Nephron (organoid): ENCODE measurements around the gene FOXO1.
"Not testable (repeated sequence)": the region's sequence is repeated elsewhere in the genome, so short reads cannot be mapped to it uniquely, and the experiment has no call there.

Experiments used
- H3K27ac Mint-ChIP-seq, 3 experiments: 2 replicates each; pipeline ENCODE4 v1.8.0; 2020; ENCODE audit warnings: mixed read lengths in 3 of 3, mild to moderate bottlenecking in 2 of 3, moderate library complexity in 1 of 3
- H3K27me3 Mint-ChIP-seq: 2 replicates; pipeline ENCODE4 v1.8.0; 2021; ENCODE audit warnings: low read depth, mild to moderate bottlenecking, moderate library complexity, mixed read lengths
- H3K36me3 Mint-ChIP-seq: 2 replicates; pipeline ENCODE4 v1.8.0; 2020; ENCODE audit warnings: low read depth, mixed read lengths
- H3K4me1 Mint-ChIP-seq: 2 replicates; pipeline ENCODE4 v1.8.0; 2020; ENCODE audit warnings: mixed read lengths
- H3K4me3 Mint-ChIP-seq, 3 experiments: 2 replicates each; pipeline ENCODE4 v1.8.0; 2020; ENCODE audit warnings: mild to moderate bottlenecking in 3 of 3, mixed read lengths in 3 of 3, moderate library complexity in 2 of 3
- H3K9me3 Mint-ChIP-seq: 2 replicates; pipeline ENCODE4 v1.8.0; 2020; ENCODE audit warnings: mixed read lengths
- TF ChIP-seq, protein P1 (sequence below), 3 experiments: fragments of 200-600 bp; sonication (generic); IDR thresholded peaks; one replicate each; pipeline ENCODE4 v1.5.0; 2021; ENCODE audit warnings: antibody characterized with exemption in 3 of 3; ENCODE audit not compliant: unreplicated experiment in 3 of 3

The FOXO1 gene

DNA sequence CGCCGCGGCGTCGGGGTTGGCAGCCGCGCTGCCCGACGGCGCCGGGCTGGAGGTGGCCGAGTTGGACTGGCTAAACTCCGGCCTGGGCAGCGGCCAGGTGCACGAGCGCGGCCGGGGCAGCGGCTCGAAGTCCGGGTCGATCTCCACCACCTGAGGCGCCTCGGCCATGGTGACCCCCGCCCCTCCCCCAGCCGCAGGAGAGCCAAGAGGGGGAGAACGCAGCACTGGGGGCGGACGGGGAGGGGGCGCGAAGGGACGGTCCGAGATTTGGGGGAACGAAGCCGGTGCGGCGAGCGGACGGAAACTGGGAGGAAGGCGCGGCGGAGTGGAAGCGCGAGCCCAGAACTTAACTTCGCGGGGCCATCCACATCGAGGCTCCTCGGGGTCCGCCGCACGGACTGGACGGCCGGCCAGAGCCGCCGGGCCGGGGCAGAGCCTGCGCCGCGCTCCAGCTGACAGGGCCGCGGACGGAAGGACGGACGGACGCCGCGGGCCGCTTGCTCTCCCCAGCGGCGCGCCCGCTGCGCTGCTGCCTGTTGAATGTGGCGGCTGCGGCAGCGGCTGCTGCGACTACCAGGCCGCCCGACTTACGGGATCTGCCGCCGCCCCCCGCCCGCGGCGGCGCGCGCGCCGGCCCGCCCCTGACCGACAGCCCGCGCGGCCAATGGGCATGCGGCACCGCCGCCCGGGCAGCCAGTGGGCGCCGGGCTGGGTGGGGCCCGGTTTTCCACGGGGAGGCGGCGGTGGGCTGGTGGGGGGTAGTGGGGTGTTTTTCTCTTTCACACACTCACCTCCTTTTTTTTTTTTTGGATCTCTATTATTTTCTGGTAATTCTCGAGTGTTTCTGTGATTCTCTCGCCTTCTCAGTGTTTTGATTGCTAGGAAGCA, at the start of gene FOXO1:
TSS of gene FOXO1 (minus strand) at position 597 of the 888 bp plus-strand sequence. CDS start at position 168, 429 bp downstream.
- no peaks in the 10 kb centered on the region for H3K9me3 Mint-ChIP-seq
- peak within 1 kb of the TSS; percentile 86 to 95 (median 94) for H3K4me3 Mint-ChIP-seq
- H3K27ac Mint-ChIP-seq, result peak within 1 kb of the TSS; percentile 59 to 83 (median 64)
- H3K36me3 Mint-ChIP-seq, result no peaks in the 10 kb centered on the region
- peaks cover 30% of the 10 kb centered on the region for H3K27me3 Mint-ChIP-seq
- TF ChIP-seq, protein P1, sequence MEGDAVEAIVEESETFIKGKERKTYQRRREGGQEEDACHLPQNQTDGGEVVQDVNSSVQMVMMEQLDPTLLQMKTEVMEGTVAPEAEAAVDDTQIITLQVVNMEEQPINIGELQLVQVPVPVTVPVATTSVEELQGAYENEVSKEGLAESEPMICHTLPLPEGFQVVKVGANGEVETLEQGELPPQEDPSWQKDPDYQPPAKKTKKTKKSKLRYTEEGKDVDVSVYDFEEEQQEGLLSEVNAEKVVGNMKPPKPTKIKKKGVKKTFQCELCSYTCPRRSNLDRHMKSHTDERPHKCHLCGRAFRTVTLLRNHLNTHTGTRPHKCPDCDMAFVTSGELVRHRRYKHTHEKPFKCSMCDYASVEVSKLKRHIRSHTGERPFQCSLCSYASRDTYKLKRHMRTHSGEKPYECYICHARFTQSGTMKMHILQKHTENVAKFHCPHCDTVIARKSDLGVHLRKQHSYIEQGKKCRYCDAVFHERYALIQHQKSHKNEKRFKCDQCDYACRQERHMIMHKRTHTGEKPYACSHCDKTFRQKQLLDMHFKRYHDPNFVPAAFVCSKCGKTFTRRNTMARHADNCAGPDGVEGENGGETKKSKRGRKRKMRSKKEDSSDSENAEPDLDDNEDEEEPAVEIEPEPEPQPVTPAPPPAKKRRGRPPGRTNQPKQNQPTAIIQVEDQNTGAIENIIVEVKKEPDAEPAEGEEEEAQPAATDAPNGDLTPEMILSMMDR (IDR thresholded peaks at IDR 0.05; ENCODE audit: unreplicated experiment in 3 of 3), result no peak
- H3K4me1 Mint-ChIP-seq, result peaks cover 37% of the 10 kb centered on the region

DNA sequence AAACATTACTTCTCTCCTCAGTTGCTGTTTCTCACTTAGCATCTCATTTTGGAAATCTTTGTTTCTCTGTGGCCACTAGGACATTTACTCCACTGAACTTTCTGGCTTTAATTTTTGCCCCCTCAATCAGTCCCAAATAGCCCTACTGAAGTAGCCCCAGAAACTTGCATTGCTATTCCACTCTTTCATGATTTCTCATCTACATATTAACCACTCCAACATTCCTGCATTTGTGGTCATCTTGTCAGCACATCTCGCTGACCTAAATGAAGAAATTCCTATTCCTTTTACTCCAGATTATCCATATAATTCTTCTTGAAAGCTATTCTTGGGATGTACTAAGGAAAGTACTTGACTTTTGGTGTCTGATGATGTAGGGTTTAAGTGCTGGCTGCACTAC, 48.0 kb upstream of the FOXO1 start:
- H3K4me1 Mint-ChIP-seq, H3K27me3 Mint-ChIP-seq, H3K4me3 Mint-ChIP-seq, H3K27ac Mint-ChIP-seq: not testable (repeated sequence)
- Mint-ChIP-seq H3K9me3 (peaks cover 34% of the 10 kb centered on the region), H3K36me3 (peaks cover 66% of the 10 kb centered on the region)

DNA sequence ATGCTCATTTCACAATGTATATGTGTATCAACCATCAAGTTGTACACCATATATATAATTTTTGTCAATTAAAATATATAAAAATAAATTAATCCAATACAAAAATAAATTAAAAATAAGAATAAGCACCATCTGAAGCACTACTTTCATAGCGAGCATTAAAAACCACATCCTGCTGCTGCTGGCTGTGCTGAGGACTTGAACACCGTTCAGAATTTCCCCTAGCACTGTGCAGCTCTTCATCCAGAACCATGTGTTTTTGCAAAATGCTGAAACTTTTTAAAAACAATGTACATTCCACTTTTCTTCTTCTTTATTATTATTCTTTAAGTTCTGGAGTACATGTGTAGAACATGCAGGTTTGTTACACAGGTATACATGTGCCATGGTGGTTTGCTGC, 40.0 kb upstream of the FOXO1 start:
- H3K27me3 Mint-ChIP-seq, result no peaks in the 10 kb centered on the region
- H3K27ac Mint-ChIP-seq, result no peak overlapping the region
- TF ChIP-seq, protein P1 (IDR thresholded peaks at IDR 0.05; ENCODE audit: unreplicated experiment in 3 of 3), result no peak
- peaks cover 48% of the 10 kb centered on the region for H3K9me3 Mint-ChIP-seq
- H3K4me1 Mint-ChIP-seq, result no peaks in the 10 kb centered on the region
- no peak overlapping the region for H3K4me3 Mint-ChIP-seq
- H3K36me3 Mint-ChIP-seq, result peaks cover 26% of the 10 kb centered on the region

DNA sequence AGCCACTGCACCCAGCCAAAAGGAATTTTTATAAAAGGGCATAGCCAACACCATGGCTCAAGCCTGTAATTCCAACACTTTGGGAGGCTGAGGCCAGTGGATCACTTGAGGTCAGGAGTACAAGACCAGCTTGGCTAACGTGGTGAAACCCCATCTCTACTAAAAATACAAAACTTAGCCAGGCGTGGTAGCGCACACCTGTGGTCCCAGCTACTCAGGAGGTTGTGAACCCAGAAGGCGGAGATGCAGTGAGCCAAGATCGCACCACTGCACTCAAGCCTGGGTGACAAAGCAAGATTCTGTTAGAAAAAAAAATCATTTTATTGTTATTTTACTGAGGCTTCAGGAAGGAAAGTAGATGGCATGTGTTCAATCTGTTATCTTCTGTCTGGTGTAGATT, 31.3 kb upstream of the FOXO1 start:
- Mint-ChIP-seq H3K27me3 (no peaks in the 10 kb centered on the region), H3K27ac (no peak overlapping the region), H3K36me3 (no peaks in the 10 kb centered on the region), H3K4me1 (no peaks in the 10 kb centered on the region), H3K9me3 (no peaks in the 10 kb centered on the region), H3K4me3 (no peak overlapping the region)
- TF ChIP-seq, protein P1 (IDR thresholded peaks at IDR 0.05; ENCODE audit: unreplicated experiment in 3 of 3), result no peak

DNA sequence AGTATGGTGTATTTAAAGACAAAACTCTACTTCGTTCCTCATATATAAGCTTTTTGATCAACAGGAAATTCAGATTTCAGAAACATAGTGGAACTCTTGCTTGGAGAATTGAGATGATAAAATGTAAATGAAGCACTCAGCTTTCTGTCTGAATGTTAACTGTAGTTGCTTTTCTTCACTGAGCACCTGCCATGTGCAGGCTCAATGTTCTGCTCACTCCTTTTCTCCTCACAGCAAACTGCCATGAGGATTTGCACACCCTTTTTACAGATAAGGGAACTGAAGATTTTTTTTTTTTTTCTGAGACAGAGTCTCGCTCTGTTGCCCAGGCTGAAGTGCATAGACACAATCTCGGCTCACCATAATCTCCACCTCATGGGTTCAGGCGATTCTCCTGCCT, 28.0 kb upstream of the FOXO1 start:
- H3K27ac Mint-ChIP-seq, result no peak overlapping the region
- no peaks in the 10 kb centered on the region for H3K9me3 Mint-ChIP-seq
- TF ChIP-seq, protein P1 (IDR thresholded peaks at IDR 0.05; ENCODE audit: unreplicated experiment in 3 of 3), result no peak
- H3K36me3 Mint-ChIP-seq, result no peaks in the 10 kb centered on the region
- H3K4me3 Mint-ChIP-seq, result no peak overlapping the region
- no peaks in the 10 kb centered on the region for H3K4me1 Mint-ChIP-seq
- no peaks in the 10 kb centered on the region for H3K27me3 Mint-ChIP-seq

DNA sequence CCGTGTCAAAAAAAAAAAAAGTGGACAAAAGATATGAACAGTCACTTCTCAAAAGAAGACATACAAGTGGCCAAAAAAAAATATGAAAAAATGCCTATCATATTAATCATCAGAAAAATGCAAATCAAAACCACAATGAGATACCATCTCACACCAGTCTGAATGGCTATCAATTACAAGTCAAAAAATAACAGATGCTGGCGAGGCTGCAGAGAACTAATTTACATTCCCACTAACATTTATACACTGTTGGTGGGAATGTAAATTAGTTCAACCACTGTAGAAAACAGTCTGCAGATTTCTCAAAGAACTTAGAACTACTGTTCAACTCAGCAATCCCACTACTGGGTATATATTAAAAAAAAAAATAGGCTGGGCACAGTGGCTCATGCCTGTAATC, 26.5 kb upstream of the FOXO1 start:
- Mint-ChIP-seq H3K9me3 (no peaks in the 10 kb centered on the region), H3K27me3 (no peaks in the 10 kb centered on the region), H3K4me1 (no peaks in the 10 kb centered on the region), H3K27ac (no peak overlapping the region), H3K4me3 (no peak overlapping the region), H3K36me3 (no peaks in the 10 kb centered on the region)
- TF ChIP-seq, protein P1 (IDR thresholded peaks at IDR 0.05; ENCODE audit: unreplicated experiment in 3 of 3), result no peak
